GM12891 (cell line): ENCODE measurements around the gene MYMK.

Source experiments
- POLR2A ChIP-seq: IDR thresholded peaks from 2 replicates; pipeline ENCODE4 v1.6.1; 2011; ENCODE audit warnings: low read depth, low read length, control low read depth
- POLR2AphosphoS5 ChIP-seq: IDR thresholded peaks from 2 replicates; pipeline ENCODE4 v1.6.1; 2011; ENCODE audit warnings: low read depth, low read length, control low read depth
- POU2F2 ChIP-seq: IDR thresholded peaks from 2 replicates; pipeline ENCODE4 v1.6.1; 2011; ENCODE audit warnings: low read depth, mild to moderate bottlenecking, control low read depth, low read length, moderate library complexity
- SPI1 ChIP-seq: IDR thresholded peaks from 2 replicates; pipeline ENCODE4 v1.6.1; 2011; ENCODE audit warnings: low read depth, low read length, control low read depth
- TAF1 ChIP-seq: IDR thresholded peaks from 2 replicates; pipeline ENCODE4 v1.6.1; 2011; ENCODE audit warnings: low read depth, low read length, control low read depth

- TF ChIP-seq POU2F2 (no peak), POLR2AphosphoS5 (no peak), POLR2A (no peak), TAF1 (no peak), SPI1 (no peak)
Observed at GRCh38 chr9:133520121-133520835, 4.5 kb downstream of the MYMK start.
